ENCODE measurements around the gene RCOR1.

DNA sequence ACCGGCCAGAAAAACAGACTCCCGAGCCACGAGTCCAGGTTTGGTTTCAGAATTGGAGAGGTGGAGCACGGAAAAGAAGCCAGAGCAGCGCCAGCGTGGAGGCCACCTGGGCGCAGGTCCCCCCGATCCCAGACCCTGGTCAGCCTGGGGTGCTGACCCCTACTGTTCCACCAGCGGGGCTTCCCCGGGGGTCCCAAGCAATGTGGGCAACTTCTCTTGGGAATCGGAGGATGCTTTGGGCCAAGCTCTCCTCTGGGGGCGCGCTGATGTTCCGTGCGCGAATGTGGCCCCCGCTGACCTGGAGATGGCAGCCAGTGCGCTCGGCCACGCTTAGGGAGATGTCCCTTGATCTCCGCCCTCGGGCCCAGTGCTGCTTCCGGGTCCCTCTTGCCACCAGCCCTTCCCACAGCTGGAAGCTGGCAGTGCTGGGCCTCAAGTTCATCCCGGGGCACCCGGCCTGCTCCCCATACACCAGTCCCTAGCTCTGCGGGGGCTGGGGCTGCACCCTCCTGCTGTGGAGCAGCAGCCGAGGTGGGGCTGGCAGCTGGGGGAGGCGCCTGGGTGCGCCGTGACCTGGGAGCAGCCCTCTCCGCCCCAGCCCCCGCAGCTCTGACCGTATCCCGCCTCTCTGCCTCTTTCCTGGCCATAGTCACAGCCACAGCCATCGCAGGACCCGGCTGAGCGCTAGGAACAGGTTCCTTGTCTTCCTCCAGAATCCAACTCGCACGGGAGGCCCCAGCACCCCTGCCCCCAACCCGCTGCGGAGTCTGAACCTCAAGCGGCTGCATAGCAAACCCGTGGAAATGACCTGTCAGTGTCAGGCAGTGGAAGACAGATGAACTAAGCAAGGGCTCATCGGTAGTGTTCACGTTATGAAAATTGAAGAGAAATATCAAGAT, 91.2 kb downstream of the RCOR1 start:
- TF ChIP-seq CTCF (IDR thresholded peaks at IDR 0.05) (no peak), NR3C1 (CRISPR knock-in tag; conservative IDR thresholded peaks at IDR 0.05; ENCODE audit: low read depth) (no peak), CREM (CRISPR knock-in tag; IDR thresholded peaks at IDR 0.05) (no peak), JUN (CRISPR knock-in tag; IDR thresholded peaks at IDR 0.05) (no peak), PRDM15 (CRISPR knock-in tag; IDR thresholded peaks at IDR 0.05) (no peak)
